NCI-H524 treated with DMSO at 0.1 percent for 48 hours (cell line): ENCODE data around the gene DCDC2B.

ENCODE experiments used
- DNase-seq: peaks from one replicate; lab custom pipeline; 2025; lab: John Stamatoyannopoulos, UW

DCDC2B gene

DNA sequence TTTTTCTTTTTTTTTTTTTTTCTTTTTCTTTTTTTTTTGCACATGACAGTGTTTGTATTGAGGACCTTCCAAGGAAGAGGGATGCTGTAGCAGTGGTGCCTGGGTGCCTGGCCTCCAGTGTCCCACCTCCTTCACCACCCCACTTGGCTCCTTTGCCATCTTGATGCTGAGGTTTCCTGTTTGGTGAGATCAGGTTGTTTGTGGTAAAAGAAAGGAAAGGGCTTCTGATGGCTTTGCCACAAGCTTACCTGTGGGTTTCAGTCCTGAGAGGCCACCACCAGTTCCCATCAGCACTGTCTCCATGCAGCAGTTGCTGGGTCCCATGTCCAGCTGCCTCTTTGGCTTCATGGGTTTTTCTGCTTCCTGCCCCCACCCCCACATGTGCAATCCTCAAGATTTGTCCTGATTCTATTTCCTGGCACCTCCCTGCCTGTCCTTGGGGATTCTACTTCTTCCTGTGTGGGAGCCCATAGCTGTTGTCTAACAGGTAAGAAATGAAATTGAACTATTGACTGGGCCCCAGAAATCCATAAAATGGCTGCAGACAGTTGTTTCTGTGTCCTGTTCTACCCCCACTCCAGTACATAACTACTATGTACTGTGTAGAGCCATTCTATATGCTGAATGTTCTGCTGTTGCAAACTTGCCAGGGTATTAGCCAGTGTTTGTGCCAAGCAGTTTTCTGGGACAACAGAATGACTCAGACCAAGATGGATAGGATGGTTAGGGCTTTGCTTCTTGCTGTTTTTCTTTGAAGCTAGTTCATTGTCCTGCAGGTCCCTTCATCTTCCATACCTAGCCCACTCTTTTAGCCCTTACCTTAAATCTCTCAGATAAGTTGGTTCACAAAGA, 12.7 kb upstream of the DCDC2B start:
- DNase-seq = no peak

DNA sequence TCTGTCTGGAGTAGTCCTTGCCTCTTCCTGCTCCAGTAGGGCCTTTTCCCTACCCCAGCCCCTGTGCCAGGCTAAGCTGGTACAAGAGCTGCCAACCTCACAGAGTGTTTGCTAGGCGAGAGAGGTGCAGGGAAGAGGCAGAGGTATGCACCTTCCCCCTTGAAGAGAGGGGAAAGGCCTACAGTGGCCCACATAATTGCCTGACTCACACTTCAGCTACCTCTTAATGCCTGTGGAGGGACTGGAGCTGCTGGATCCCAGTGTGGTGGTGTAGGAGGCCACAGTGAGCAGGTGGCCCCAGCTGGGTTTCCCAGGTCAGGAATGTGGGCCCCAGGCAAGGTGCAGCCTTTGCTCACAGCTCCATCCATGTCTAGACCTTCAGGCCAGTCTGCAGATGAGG, 11.8 kb upstream of the DCDC2B start:
- DNase-seq = no peak

DNA sequence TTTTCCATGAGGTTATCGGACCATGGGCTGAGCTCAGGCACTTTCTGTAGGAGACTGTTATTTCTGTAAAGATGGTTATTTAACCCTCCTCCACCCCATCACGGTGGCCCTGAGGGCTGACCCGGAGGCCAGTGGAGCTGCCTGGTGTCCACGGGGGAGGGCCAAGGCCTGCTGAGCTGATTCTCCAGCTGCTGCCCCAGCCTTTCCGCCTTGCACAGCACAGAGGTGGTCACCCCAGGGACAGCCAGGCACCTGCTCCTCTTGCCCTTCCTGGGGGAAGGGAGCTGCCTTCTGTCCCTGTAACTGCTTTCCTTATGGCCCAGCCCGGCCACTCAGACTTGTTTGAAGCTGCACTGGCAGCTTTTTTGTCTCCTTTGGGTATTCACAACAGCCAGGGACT, 11.1 kb upstream of the DCDC2B start:
- no peak for DNase-seq

DNA sequence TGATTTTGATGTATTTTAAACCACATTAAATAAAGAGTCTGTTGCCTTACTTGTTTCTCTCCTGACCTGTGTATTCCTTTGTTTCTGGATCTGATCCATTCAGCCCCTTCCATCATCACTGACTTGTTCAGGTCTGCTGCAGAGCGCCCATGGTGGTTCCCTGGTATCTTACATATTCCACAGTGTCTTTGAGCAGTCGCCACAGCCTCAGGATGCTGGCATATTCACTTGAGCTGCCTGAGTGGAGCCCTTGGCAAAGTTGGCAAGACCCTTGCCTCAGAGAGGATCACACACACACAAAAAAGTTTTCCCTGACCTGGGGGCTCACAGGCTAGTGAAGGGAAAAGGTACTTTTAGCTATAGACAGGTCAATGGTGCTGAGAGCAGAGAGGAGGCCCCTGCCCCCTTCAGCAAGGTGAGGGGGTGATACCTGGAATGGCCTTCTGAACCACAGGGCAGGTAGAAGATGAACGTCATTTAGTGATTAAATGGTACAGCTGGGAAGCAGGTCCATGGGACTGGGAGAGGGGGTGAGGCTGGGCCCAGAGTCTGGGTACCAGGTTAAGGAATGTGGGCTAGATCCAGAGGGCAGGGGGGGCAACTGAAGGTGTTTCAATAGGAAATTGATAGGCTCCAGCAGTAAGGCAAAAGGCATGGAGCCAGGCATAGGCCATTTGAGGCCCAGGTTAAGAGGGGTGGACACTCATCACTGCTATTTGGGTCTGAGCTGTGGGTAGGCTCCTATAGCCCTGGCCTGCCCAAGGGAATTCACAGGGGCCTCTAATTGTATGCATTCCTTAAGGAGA, 10.4 kb upstream of the DCDC2B start:
- DNase-seq = no peak

DNA sequence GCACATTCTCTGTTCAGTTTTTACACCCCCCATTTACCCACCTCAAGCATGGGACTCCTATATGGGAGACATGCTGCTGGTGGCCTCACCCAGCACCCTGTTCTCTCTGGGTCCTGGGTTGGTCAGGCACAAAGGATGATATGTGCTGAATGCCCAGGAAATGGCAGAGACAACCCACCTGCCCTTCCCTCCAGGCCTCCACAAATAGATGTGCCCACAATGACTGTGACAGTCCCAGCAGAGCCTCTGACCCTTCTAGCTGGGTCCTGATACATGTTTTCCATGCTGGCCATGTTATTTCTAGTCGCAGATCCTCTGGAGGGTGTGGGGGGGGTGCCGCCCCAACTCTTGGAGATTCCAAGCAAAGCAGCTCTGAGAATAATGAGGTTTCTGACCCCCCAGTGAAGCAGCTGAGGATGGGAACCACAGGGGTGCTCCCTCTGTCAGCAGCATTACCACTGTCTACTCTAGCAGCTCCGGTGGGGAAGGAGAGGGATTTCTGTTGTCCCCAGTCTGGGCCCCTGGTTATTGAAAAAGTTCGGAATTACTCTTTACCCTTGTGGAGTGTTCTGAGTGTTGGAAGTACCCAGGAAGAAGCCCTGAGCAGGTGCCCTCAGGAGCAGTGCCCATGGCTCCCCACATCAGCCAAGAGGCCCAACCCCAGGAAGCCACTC, 9.7 kb upstream of the DCDC2B start:
- no peak for DNase-seq

DNA sequence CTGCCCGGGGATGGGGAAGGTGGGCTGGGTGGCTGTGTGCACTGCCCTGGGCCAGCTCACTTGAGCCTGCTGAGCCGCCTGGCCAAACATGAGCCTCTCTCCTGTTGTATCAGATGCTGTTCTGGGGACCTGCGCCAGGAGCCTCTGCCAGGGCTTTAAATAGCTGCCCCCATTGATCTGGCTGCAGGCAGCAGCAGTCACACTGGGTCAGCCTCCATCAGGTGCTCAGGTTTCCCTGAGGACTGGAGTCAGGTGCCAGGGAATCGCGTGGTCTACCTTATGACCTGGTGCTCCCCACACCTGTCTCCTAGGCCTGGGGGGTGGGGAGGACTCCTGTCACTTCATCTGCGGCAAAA, 9.2 kb upstream of the DCDC2B start:
- DNase-seq = no peak

DNA sequence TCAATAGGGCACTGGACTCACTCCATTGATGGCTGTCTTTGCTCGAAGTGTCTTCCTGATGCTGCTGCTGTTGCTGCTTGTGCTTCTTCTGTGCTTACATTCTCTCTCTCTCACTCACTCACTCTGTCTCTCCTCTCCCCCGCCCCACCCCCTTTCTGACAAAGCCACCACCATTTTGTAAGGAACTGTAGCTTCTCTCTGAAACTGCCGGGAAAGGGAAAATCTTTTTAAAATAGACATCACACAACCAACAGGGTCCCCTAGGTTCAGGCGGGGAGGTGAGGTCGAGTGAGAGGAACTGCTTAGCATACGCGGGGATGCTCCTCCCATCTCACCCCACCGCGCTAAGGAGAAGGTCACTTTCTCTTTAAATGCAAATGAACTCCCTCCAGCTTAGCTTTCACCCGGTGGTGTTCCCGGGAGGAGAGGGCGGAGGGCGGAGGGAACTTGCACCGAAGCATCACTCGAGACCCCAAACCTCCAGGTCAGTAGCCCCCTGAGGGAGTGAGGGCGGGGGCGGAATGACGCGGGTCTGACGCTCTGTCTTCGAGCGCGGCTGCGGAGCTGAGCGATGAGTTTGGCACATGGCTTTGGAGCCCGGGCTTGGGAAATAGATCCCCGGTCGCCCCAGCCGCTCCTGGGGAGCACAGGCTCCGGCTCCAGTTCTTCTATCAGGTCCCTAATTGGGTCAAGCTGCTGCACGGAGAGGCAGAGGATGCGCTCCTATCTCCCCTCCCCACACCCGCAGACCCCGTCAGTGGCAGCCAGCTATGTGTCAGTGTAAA, 8.5 kb upstream of the DCDC2B start, which contains the start of gene CCDC28B:
Gene CCDC28B (plus strand): TSS at position 370 of the 785 bp plus-strand sequence. CDS start 1,341 bp downstream, outside the sequence.
- DNase-seq = peak; percentile 10

DNA sequence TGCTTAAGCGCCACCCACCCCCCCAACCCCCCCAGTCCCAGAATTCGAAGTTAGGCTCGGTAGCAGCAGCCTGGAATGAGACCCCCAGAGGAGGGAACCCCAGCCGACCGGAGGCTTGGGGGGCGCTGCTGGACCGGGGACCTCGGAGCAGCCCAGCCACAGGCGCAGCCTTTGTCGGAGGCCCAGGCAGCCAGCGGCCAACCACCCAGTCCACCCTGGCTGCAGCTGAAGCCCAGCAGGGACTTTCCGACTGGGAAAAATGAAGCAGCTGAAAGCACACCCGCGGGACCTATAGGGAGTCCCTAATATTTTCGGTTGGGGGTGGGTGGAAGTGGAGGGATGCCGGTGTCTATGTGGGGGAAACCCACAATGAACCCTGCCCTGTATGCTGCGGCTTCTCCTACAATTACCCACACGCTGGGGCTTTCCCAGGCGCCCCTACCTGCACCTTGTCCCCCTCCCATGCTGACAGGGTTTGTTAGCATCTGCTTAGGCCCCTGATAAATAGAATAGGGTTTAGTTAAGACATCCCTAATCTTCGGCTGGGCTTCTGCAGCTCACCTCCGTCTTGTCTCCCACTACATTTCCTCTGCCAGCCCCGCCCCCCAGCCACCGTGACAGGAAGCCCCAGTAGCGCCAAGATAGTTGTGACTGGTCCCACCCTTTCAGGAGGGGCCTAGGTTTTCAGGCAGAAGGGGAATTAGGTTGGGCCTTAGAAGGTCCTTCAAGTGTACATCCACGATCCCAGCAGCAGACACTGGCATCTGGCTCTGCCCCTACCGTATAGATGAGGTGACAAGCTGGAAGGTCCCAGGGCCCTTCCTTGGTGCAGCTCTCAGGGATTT, 7.7 kb upstream of the DCDC2B start:
- no peak for DNase-seq

DNA sequence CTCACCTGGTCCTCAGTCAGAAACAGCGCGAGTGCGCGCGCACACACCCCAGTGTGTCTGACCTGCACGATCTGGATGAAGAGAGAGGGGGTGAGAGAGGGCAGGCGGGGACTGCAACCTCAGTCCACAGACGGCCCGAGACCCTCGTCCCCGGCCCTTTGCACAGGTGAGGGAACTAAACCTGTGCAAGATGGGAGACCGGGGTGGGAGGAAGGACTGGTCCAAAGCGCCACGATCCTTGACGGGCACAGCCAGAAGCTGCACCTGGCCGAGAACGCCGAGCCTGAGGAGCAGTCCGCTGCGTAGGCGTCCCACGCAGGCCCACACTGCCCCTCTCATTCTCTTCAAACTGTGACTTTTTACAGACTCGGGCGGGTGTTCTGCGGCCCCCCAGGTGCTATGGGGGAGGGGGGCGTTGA, 3.9 kb upstream of the DCDC2B start:
- DNase-seq = no peak

DNA sequence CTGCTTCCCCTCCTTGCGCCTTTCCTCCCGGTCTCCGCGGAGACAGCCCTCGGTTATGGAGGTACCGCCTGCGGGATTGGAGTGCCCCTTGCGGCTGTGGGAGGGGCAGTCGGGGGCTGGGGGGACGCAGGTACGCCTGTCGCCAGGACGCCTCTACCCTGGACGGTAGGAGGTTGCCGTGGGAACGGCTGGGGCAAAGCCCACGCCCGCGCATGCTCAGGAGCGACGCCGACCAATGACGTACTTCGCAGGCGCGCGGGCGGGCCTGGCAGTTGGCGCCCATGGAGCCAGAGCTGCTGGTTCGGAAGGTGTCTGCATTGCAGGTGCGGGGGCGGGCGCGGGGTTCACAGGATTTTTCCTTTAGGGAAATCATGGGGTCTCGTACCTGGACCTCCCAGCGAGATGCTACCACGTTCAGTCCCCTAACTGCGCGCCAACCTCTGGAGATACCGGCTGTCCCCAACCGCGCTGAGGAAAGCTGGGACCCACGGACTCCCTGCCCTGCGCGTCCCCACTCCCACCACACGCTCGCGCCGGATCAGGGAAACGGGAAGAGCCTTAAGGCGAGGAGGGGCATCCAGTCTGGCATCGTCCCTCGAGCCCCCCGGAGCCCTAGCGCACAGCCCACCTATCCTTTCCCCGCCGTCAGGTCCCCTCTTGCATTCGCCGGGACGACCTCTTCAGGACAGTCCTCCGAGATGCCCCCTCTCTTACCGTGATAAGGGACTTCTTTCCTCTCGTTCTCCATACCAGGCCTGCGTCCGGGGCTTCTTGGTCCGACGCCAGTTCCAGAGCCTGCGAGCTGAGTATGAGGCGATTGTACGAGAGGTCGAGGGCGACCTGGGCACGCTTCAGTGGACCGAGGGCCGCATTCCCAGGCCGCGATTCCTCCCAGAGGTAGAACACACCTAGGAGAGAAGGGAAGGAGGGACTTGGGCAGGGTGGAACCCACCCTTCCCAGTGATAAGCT, 3.2 kb upstream of the DCDC2B start, which contains the start of gene IQCC:
Gene IQCC (plus strand): TSS at position 271 of the 970 bp plus-strand sequence. CDS start 11 bp downstream, at position 282.
- peak; percentile 41 for DNase-seq

DNA sequence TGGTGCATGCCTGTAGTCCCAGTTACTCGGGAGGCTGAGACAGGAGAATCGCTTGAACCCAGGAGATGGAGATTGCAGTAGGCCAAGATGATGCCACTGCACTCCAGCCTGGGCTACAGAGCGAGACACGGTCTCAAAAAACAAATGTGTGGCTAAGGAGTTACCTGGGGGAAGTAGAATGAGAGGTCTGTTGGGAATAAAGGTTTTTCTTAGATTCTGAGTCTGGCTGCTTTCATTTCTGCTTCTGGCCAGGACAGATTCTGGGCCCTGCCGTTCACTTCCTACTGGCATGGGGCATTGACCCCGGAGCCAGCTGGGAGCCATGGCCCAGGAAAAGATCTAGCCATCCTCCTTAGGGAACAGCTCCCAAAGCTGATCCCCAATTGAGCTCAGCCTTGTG, 420 bp upstream of the DCDC2B start:
- DNase-seq = no peak

DNA sequence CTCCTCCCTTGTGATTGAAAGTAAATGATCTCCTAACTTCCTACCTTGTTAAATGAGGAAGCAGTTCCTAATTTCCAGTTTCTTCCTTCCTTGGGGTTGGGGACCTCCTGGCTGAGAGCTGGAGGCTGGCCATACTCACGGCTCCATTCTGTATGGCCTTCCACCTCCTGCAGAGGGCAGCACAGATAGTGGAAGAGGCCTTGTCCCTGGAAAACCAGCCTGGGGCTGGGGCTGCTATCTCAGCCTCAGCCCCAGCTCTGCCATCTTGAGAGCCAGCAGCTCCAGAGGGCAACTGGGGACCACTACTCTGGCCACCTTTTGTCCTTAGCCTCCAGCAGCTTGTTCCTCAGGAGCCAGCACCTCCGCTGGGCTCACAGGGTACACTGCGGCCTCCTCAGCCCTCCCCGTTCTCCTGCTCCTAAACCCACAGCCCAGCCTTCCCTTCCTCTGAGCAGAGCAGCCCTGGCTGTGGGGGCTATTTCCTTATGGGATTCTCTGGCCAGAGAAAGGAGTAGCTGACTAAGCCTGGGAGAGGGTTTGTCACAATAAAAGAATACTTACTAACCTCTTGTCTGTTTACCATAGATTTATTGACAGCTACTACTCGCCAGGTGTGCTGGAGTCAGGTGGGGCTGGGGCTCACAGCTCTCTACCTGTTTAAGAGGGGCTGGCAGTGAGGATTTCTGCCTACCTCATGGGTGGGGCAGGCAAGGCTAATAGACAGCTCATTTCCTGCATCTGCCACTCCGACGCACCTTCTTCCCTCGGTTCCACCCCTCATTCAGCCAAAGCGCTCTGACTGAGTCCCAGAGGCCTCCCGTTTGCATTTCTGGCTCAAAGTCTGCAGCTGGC, 7.0 kb downstream of the DCDC2B start:
- DNase-seq = no peak

DNA sequence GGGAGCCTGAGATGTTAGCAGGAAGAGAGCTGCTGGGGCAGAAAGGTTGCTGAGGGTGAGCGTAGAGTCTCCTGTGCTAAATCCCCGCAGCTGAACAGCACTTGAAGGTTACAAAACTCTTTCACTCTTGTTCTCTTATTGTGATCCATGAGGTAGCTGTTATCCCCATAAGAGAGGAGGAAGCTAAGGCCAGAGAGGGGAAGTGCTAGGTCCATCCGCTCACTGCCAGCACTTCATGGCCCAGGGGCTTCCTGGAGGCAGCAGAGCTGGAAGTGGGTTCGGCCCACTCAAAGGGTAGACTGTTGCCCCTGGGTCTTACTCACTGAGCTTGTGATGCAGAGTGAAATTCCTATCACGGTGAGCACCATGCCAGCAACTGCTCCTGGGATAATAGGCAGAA, 7.7 kb downstream of the DCDC2B start:
- DNase-seq = no peak

DNA sequence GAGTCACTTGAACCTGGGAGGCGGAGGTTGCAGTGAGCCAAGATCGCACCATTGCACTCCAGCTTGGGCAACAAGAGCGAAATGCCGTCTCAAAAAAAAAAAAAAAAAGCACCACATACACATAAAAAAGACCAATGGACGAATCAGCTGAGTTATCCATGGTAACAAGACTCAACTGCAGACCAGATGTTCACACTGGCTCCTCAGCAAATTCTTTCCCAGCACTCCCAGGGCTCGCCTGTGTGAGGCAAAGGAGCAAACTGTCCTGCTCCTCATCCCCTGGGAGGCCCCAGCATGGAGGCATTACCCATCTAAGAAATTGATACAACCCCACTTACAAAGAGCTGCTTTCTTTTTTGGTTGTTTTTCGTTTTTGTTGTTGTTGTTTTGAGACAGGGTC, 10.1 kb downstream of the DCDC2B start:
- no peak for DNase-seq

DNA sequence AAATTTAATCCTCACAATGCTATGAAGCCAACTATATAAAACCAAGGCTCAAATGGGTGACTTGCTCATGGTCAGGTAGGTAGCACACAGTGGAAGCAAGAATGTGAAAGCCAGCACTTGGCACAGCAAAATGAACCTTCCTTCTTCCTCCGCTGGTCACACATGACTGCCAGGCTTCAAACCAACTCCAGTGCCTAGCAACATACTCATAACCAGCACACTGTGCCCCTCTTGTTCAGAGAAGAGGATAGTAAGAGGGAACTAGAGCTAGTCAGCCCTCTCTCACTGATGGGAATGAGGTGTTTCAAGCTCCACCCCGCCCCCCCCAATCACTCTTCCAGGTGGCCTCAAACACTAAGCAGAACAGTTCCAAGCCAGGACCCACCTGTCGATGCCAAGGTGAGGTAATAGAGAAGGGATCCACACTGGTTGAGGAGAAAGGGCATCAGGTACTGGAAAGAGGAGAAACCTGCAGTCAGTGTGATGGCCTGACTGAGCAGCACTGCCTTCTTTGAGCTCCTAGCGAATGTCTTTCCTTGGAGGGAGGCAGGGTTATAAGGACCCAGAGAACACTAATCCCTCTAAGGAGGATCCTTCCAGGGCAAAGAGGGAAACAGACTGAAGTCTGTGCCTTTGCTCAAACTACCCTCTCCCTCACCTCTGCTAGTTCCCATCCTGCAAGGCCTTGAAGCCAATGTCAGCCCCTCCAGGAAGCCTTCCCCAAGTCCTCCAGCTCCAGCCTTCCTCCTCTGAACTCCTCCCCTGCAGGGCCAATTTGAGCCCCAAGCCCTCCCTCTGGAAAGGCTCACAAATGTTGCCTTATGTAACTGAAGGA, 12.1 kb downstream of the DCDC2B start:
- no peak for DNase-seq

DNA sequence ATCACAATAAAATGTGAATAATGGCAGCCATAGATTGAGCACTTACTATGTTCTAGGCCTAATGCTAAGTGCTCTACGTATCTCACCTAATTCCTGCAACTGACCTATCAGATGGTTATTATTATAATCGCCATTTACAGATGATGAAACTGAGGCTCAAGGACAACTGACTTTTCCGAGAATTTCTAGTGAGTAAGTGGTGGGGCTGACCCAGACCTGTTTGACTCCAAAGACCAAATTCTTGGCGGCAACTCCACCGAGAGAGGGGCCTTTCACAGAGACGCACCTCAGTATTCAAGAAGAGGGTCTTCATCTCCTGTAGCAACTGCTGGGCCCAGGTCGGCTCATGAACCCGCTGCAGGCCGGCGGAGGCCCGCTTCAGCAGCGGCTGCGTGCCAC, 12.7 kb downstream of the DCDC2B start:
- DNase-seq = no peak

DNA sequence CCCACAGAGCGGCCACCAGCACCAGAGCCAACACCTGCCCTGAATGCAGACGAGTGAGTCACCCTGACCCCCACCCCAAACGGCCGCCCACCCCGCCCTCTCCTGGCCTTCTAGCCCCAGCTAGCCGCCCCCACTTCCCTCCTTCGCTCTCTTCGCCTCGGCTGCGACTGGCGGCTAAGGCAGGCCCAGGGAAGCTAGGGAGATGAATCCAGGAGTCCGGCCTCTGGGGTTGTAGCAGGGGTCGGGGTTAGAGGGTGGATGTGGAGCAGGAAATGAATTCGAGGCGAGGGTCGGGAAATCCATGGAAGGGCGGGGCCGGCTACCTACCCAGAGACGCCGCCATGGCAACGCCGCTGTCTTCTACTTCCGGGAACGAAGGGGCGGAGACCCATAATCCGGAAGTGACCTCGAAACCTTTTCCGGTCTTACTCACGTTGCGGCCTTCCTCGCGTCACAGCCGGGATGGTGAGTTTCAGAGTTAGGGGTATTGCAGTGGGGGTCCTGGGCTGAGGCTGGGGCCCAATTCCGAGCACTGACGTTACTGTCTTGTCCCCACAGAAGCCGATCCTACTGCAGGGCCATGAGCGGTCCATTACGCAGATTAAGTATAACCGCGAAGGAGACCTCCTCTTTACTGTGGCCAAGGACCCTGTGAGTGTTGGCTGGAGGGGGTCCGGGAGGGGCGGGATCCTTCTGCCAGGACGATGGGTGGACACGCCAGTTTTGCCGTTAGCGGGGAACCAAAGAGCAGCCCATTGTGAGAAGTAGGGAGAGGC, 13.3 kb downstream of the DCDC2B start, which contains the start of the genes EIF3I and TMEM234:
Gene EIF3I (plus strand): TSS at position 428 of the 776 bp plus-strand sequence. CDS start 35 bp downstream, at position 463.
Gene TMEM234 (minus strand): TSS at position 374 of the 776 bp plus-strand sequence. CDS start 31 bp downstream, at position 343.
- DNase-seq = peak; percentile 49
